Activated CD4-positive, alpha-beta memory T cell treated with anti-CD3 and anti-CD28 coated beads for 36 hours (primary cell): ENCODE data around the gene C3orf70. TPM values are rescaled to one million over a fixed set of nuclear protein-coding genes. Genes with fewer than 3 reads are reported as not detected.

Experiments
- CTCF ChIA-PET: fragments of 350-600 bp; sonication (Branson Sonifier 250); formaldehyde crosslinking; loops from one replicate; lab custom pipeline; 2021; ENCODE audit warnings: antibody characterized with exemption, inconsistent platforms; lab: Charles Lee
- POLR2A ChIA-PET: fragments of 350-600 bp; sonication (Branson Sonifier 250); formaldehyde crosslinking; loops from one replicate; lab custom pipeline; 2021; ENCODE audit warnings: antibody characterized with exemption; lab: Charles Lee
- DNase-seq: peaks from one replicate; pipeline ENCODE4 v3.0.0-alpha.2; 2020
- H3K27ac Mint-ChIP-seq: one replicate; pipeline ENCODE4 v1.8.0; 2021; ENCODE audit warnings: mixed read lengths
- H3K27me3 Mint-ChIP-seq: one replicate; pipeline ENCODE4 v1.8.0; 2021; ENCODE audit warnings: mixed read lengths
- H3K36me3 Mint-ChIP-seq: one replicate; pipeline ENCODE4 v1.8.0; 2021; ENCODE audit warnings: mixed read lengths
- H3K4me1 Mint-ChIP-seq: one replicate; pipeline ENCODE4 v1.8.0; 2021; ENCODE audit warnings: low read depth, mixed read lengths
- H3K4me3 Mint-ChIP-seq: one replicate; pipeline ENCODE4 v1.8.0; 2021; ENCODE audit warnings: mild to moderate bottlenecking, mixed read lengths
- H3K9me3 Mint-ChIP-seq: one replicate; pipeline ENCODE4 v1.8.0; 2021; ENCODE audit warnings: mixed read lengths
- intact Hi-C: fragments of 100-400 bp; cut with micrococcal nuclease; formaldehyde crosslinking; loops from one replicate; pipeline ENCODE4 v1.15.1; 2023
- total RNA-seq, 2 experiments: library from RNA; stranded (reverse); gene quantifications; one replicate each; pipeline ENCODE4 v1.2.3, GENCODE V29; 2021

Gene C3orf70
- total RNA-seq, 2 experiments from 2014 or later, result not detected

DNA sequence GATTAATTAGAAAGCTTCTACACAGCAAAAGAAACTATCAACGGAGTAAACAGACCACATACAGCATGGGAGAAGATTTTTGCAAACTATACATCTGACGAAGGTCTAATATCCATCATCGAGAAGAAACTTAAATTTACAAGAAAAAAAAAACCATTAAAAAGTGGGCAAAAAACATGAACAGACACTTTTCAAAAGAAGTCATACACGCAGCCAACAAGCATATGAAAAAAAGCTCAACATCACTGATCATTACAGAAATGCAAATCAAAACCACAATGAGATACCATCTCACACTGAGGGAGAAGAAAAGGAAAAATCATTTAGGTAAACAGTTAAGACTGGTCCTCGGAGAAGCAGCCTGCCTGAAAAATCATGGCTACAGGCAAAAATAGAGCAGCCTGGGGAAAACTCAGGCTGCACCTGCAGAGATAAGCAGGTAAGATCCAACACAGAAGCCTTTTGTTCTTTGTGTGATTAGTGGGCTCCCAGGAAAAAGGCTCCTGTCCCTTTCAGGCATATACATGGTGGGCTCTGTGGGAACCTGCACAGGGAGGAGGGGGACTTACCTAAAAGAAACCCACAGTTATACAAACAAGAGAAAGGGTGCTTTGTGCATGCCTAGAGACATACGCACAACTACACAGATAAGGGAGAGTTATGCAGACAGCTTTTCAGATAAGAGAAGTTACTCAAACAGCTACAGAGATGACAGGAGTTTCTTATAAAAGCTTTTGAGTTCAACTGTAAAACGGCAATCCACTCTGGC lies 49.3 kb downstream of the C3orf70 start:
- no peak overlapping the region for H3K27ac Mint-ChIP-seq
- ChIA-PET POLR2A (no interaction called here), CTCF (no interaction called here)
- H3K4me3 Mint-ChIP-seq, result no peak overlapping the region
- no peaks in the 10 kb centered on the region for H3K36me3 Mint-ChIP-seq
- H3K27me3 Mint-ChIP-seq, result peaks cover 16% of the 10 kb centered on the region
- DNase-seq, result no peak
- peaks cover 18% of the 10 kb centered on the region for H3K9me3 Mint-ChIP-seq
- H3K4me1 Mint-ChIP-seq, result no peaks in the 10 kb centered on the region
- intact Hi-C loops, result no loop called here

DNA sequence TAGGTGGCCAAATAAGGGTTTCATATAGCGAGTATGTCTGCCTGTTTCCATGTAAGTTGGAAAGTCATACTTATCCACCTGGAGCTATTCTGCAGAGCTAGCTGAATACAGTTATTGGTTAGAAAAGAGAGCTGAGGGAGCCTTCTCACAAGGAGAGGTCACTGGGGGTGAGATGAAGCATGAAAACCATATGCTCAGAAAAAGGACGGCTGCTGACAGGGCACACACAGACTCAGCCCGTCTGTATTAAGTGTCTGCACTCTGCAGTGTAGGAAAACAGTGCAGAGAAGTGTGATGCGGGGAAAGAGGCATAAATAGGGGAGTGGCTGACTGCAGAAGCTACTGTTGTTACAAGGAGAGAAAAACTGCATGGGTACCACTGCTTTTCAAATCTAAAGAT lies 58.2 kb downstream of the C3orf70 start:
- H3K4me1 Mint-ChIP-seq, result no peaks in the 10 kb centered on the region
- H3K27me3 Mint-ChIP-seq, result peaks cover 18% of the 10 kb centered on the region
- CTCF ChIA-PET, result no interaction called here
- H3K27ac Mint-ChIP-seq, result no peak overlapping the region
- no peaks in the 10 kb centered on the region for H3K9me3 Mint-ChIP-seq
- DNase-seq, result no peak
- H3K4me3 Mint-ChIP-seq, result no peak overlapping the region
- intact Hi-C loops, result no loop called here
- POLR2A ChIA-PET, result no interaction called here
- no peaks in the 10 kb centered on the region for H3K36me3 Mint-ChIP-seq

DNA sequence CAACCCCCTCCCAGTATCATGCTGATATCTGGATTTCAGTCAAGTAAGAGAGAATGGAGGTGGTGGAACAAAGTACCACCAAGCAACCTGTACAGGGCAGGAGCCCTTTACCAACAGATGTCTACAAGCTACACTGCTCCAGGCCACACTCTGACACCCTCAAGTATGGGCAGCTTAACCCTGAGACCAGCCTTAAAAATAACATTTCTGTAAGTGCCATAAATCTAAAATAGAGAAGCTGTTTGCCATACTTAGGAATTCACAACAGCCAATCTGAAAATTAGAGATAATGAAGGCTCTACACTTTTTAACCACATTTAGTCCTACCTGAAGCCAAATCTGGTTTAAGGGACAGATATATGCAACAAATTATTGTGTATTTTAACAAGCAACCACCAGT lies 59.7 kb downstream of the C3orf70 start:
- intact Hi-C loops, result no loop called here
- H3K27ac Mint-ChIP-seq, result no peak overlapping the region
- DNase-seq, result no peak
- no peaks in the 10 kb centered on the region for H3K4me1 Mint-ChIP-seq
- no peaks in the 10 kb centered on the region for H3K9me3 Mint-ChIP-seq
- ChIA-PET CTCF (no interaction called here), POLR2A (no interaction called here)
- peaks cover 13% of the 10 kb centered on the region for H3K27me3 Mint-ChIP-seq
- H3K4me3 Mint-ChIP-seq, result no peak overlapping the region
- no peaks in the 10 kb centered on the region for H3K36me3 Mint-ChIP-seq

DNA sequence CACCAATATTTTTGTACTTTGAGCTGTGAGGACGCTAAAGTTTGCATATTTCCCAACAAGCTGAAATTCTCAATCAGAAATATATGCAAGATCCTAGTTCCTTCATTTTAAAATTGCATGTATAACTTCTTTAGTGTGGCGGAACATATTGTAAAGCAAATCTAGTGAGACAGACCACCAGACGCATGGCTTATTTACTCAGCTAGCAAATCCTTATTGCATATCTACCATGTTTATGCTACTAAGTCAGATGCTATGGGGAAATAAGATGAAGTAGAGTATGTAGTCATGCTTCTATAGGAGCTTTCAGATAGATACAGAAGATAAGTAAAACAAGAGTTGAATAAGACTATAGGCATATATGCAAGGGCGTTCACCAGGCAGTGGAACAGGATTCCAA lies 62.0 kb downstream of the C3orf70 start:
- POLR2A ChIA-PET, result no interaction called here

DNA sequence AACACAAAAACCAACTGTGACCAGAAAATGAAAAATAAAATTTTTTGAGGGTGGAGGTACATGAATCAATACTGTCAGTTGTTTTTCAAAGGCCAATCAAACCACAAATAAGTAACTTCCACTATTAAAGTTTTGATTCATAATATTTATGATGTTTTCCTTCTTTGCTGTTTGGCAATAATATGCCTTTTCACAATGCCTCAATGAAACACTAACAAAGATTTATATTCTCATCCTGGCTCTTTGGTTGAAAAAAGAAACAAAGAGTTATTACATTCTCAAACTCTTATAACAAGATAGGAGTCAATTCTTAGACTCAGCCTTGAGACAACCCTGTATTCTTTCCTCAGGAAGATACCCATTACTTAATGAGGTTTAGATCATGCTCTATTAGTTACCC lies 63.1 kb downstream of the C3orf70 start:
- Mint-ChIP-seq H3K27me3 (peaks cover 6% of the 10 kb centered on the region), H3K36me3 (no peaks in the 10 kb centered on the region), H3K4me1 (no peaks in the 10 kb centered on the region), H3K4me3 (no peak overlapping the region), H3K27ac (no peak overlapping the region), H3K9me3 (no peaks in the 10 kb centered on the region)
- ChIA-PET POLR2A (no interaction called here), CTCF (no interaction called here)
- intact Hi-C loops, result no loop called here
- DNase-seq, result no peak

More for the DNA sequence above, 62.0 kb downstream of the C3orf70 start:
- H3K4me1 Mint-ChIP-seq, result no peaks in the 10 kb centered on the region
- CTCF ChIA-PET, result no interaction called here
- DNase-seq, result no peak
- intact Hi-C loops, result no loop called here
- H3K36me3 Mint-ChIP-seq, result no peaks in the 10 kb centered on the region
- H3K9me3 Mint-ChIP-seq, result no peaks in the 10 kb centered on the region
- H3K4me3 Mint-ChIP-seq, result no peak overlapping the region
- H3K27ac Mint-ChIP-seq, result no peak overlapping the region
- H3K27me3 Mint-ChIP-seq, result peaks cover 9% of the 10 kb centered on the region

DNA sequence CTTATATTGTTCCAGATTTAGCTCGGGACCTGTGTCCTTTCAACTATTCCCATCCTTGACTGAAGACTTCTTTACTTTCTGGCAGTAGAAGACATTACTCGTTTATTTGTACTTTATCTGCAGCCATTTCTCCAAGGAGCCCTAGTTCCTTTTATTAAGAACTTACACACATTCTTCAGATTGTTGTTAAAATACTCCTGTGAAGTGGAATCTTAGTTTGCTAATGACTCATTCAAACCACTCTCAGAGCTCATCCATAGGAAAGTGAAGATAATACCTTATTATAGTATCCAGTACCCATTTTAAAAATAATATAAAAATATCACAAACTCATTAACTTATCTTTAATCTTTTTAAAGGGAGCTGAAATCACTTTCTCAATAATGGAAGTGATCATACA lies 63.5 kb downstream of the C3orf70 start:
- Mint-ChIP-seq H3K9me3 (no peaks in the 10 kb centered on the region), H3K4me1 (no peaks in the 10 kb centered on the region)
- POLR2A ChIA-PET, result no interaction called here

DNA sequence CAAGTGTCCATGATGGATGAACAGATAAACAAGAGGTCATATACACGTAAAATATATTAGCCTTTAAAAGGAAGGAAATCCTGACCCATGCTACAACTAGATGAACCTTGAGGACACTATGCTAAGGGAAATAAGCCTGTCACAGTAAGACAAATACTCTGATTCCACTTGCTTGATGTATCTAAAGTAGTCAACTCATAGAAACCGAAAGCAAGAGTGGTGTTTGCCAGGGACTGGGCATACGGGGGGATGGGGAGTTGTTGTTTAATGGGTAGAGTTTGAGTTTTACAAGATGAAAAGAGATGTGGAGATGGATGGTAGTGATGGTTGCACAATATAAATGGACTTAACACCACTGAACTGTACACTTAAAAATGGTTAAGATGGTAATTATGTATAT lies 65.4 kb downstream of the C3orf70 start:
- POLR2A ChIA-PET, result no interaction called here
- intact Hi-C loops, result no loop called here
- no peaks in the 10 kb centered on the region for H3K9me3 Mint-ChIP-seq
- H3K36me3 Mint-ChIP-seq, result no peaks in the 10 kb centered on the region
- CTCF ChIA-PET, result no interaction called here
- H3K4me1 Mint-ChIP-seq, result no peaks in the 10 kb centered on the region
- peaks cover 4% of the 10 kb centered on the region for H3K27me3 Mint-ChIP-seq
- no peak overlapping the region for H3K27ac Mint-ChIP-seq
- H3K4me3 Mint-ChIP-seq, result no peak overlapping the region
- no peak for DNase-seq

More for the DNA sequence above, 63.5 kb downstream of the C3orf70 start:
- Mint-ChIP-seq H3K4me3 (no peak overlapping the region), H3K27me3 (peaks cover 4% of the 10 kb centered on the region), H3K27ac (no peak overlapping the region), H3K36me3 (no peaks in the 10 kb centered on the region)
- CTCF ChIA-PET, result no interaction called here
- no peak for DNase-seq
- intact Hi-C loops, result no loop called here

DNA sequence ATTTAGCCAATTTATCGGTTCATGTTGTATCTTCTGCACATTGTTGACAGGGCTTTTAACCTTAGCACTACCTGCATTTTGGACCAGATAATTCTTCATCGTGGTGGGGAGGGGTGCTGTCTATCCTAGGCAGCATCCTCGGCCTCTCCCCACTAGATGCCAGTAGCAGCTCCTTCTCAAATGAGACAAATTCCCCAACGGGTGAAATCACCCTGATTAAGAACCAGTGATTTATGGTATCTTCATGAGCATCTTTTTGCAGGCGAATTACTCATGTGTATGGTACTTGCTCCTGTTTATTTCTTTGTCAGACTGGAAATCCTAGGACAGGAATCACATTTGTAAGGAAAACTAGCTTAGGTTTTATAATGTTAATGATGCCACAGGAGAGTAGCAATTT lies 68.0 kb downstream of the C3orf70 start:
- intact Hi-C loops, result no loop called here
- H3K27ac Mint-ChIP-seq, result no peak overlapping the region
- no peaks in the 10 kb centered on the region for H3K4me1 Mint-ChIP-seq
- H3K27me3 Mint-ChIP-seq, result no peaks in the 10 kb centered on the region
- CTCF ChIA-PET, result no interaction called here
- POLR2A ChIA-PET, result no interaction called here
- H3K9me3 Mint-ChIP-seq, result no peaks in the 10 kb centered on the region
- no peak overlapping the region for H3K4me3 Mint-ChIP-seq
- H3K36me3 Mint-ChIP-seq, result no peaks in the 10 kb centered on the region
- DNase-seq, result no peak

DNA sequence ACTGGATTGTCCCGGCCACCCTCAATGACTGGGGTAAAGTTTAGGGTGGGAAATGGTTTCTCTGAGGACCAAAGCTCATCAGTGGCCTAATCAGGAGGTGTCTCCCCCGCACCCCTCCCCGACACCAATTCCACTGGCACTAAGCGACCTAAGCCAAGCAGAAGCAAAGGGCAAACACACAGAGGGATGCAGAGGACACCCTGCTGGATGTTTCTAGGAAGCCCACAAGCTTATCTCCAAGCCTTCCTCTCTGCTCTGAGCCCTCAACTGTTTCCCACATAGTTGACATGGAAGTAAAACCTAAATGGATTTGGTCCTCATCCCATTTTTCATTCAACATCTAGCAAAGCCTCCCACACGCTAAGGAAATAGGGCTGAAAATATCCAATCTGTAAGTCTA lies 68.5 kb downstream of the C3orf70 start:
- Mint-ChIP-seq H3K4me1 (no peaks in the 10 kb centered on the region), H3K36me3 (no peaks in the 10 kb centered on the region), H3K27ac (no peak overlapping the region), H3K9me3 (no peaks in the 10 kb centered on the region), H3K27me3 (no peaks in the 10 kb centered on the region), H3K4me3 (no peak overlapping the region)
- ChIA-PET POLR2A (no interaction called here), CTCF (no interaction called here)
- DNase-seq, result no peak
- intact Hi-C loops, result no loop called here

DNA sequence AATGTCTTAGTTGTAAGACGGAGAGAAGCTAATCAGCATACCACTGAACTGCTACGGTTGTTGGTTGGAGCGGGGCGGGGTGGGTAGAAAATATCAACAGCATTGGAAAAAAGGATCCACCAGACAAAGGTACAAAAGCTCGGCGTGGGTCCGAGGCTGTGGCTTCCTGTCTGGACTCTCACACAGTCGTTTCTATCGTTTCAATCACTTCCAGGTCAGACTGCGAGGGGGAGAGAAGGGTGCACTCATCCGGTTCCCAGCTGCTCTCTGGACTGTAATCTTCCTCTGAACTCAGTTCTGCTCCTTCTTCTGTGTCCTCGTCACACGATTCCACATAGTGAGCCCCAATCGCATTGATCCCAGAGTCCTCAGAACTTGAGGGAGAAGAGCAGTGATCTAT lies 70.0 kb downstream of the C3orf70 start:
- intact Hi-C loops, result no loop called here
- no peaks in the 10 kb centered on the region for H3K27me3 Mint-ChIP-seq
- CTCF ChIA-PET, result no interaction called here
- no peaks in the 10 kb centered on the region for H3K36me3 Mint-ChIP-seq
- H3K4me1 Mint-ChIP-seq, result no peaks in the 10 kb centered on the region
- DNase-seq, result no peak
- POLR2A ChIA-PET, result no interaction called here
- H3K9me3 Mint-ChIP-seq, result no peaks in the 10 kb centered on the region
- no peak overlapping the region for H3K27ac Mint-ChIP-seq
- no peak overlapping the region for H3K4me3 Mint-ChIP-seq

DNA sequence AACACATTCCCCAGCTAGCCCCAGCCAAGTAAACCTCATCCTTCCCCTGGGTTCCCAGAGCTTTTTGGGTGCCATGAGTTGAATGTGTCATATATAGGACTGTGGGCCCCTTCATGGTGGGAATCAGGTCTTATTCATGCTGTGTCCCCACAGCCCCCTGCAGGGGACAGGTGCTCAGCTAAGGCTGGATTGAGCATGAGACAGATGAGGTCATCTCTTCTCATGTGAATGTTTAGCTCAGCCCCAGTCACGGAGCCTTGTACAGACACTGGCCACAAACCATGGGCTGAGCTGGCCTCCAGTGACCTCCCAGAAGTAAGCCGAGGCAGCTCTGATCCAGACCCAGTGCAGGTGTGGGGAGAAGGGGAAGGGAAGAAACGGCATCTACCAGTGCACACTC lies 70.7 kb downstream of the C3orf70 start:
- no peak for DNase-seq
- ChIA-PET POLR2A (interaction anchor here (0.5 kb wide), 1 partner anchor 66 kb away, joined by 3 read pairs; no protein-coding TSS in a partner anchor), CTCF (no interaction called here)
- H3K27ac Mint-ChIP-seq, result no peak overlapping the region
- intact Hi-C loops, result no loop called here
- no peaks in the 10 kb centered on the region for H3K9me3 Mint-ChIP-seq
- no peaks in the 10 kb centered on the region for H3K4me1 Mint-ChIP-seq
- H3K36me3 Mint-ChIP-seq, result no peaks in the 10 kb centered on the region
- H3K4me3 Mint-ChIP-seq, result no peak overlapping the region
- H3K27me3 Mint-ChIP-seq, result no peaks in the 10 kb centered on the region

DNA sequence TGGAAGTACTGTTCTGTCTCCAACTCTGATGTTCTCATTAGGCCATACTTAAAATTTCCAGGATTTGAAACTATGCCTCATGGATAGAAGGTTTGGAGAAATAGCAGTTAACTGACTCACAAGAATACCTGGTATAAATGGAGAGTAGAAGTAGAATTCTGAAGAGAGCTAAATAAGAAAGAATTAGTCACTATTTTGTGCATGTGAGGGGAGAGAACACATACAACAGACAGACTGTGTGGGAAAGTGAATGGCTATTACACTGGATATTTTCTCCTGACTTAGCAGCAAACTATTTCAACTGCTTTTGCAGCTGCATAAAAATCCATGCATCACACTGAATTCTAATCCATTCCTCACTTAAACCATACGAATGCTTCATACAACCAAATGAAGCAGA lies 71.3 kb downstream of the C3orf70 start:
- POLR2A ChIA-PET, result interaction anchor here (0.5 kb wide), 1 partner anchor 65 kb away, joined by 3 read pairs; no protein-coding TSS in a partner anchor
- no peaks in the 10 kb centered on the region for H3K27me3 Mint-ChIP-seq
- intact Hi-C loops, result no loop called here
- no peaks in the 10 kb centered on the region for H3K4me1 Mint-ChIP-seq
- H3K9me3 Mint-ChIP-seq, result no peaks in the 10 kb centered on the region
- no peak for DNase-seq
- no peak overlapping the region for H3K4me3 Mint-ChIP-seq
- H3K36me3 Mint-ChIP-seq, result no peaks in the 10 kb centered on the region
- CTCF ChIA-PET, result no interaction called here
- H3K27ac Mint-ChIP-seq, result no peak overlapping the region

DNA sequence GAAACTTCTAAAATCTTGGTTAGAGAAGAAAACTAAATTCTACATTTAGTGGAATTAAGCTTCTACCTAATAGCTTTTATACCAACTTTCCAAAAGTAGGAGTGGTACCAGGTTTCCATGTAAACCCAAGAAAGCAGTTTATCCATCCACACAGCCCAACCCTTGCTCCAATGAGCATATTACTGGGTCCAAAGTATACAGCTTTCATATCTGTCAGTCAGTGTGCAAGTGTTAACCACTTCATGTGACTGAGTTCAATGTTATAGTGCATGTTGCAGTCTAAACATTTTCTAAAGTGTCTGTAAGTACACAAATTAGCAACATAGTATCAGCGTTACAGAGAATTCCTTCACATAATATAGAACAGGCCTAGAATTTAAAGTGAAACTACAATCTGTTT lies 73.2 kb downstream of the C3orf70 start:
- no peaks in the 10 kb centered on the region for H3K4me1 Mint-ChIP-seq
- no peak overlapping the region for H3K4me3 Mint-ChIP-seq
- no peak overlapping the region for H3K27ac Mint-ChIP-seq
- no peak for DNase-seq
- peaks cover 2% of the 10 kb centered on the region for H3K27me3 Mint-ChIP-seq
- CTCF ChIA-PET, result no interaction called here
- intact Hi-C loops, result no loop called here
- POLR2A ChIA-PET, result no interaction called here
- H3K9me3 Mint-ChIP-seq, result no peaks in the 10 kb centered on the region
- H3K36me3 Mint-ChIP-seq, result no peaks in the 10 kb centered on the region
